SU-DHL-6 (cell line): ENCODE measurements around the gene LKAAEAR1.

Experiments used
- H2AFZ ChIP-seq: fragments of 200-600 bp; sonication (generic); 2 replicates; pipeline ENCODE4 v1.6.1; 2014; ENCODE audit warnings: low read depth, mild to moderate bottlenecking, moderate library complexity, mixed read lengths, antibody characterized with exemption, low read length; ENCODE audit not compliant: severe bottlenecking
- H3F3A ChIP-seq: fragments of 200-600 bp; shearing (Covaris generic); 2 replicates; pipeline ENCODE4 v1.6.0; 2016; ENCODE audit warnings: antibody characterized with exemption, mild to moderate bottlenecking; ENCODE audit not compliant: insufficient read depth
- H3K27ac ChIP-seq: fragments of 200-600 bp; sonication (generic); 2 replicates; pipeline ENCODE4 v1.5.1; 2016; ENCODE audit warnings: low read depth, mild to moderate bottlenecking, low read length, moderate library complexity, mixed read lengths
- H3K27me3 ChIP-seq: fragments of 200-600 bp; sonication (generic), shearing (Covaris generic); 2 replicates; pipeline ENCODE4 v1.6.0; 2014; ENCODE audit warnings: mild to moderate bottlenecking, low read length
- H3K36me3 ChIP-seq: fragments of 200-600 bp; sonication (generic); 2 replicates; pipeline ENCODE4 v1.6.1; 2014; ENCODE audit warnings: mild to moderate bottlenecking, low read length, mixed read lengths
- H3K4me2 ChIP-seq: fragments of 300-600, 200-600 bp; shearing (Covaris generic), sonication (generic); 2 replicates; pipeline ENCODE4 v1.6.0; 2014; ENCODE audit warnings: low read length, low read depth, mild to moderate bottlenecking; ENCODE audit not compliant: poor library complexity, severe bottlenecking
- H3K4me3 ChIP-seq: fragments of 200-600 bp; sonication (generic); 2 replicates; pipeline ENCODE4 v1.5.1; 2014; ENCODE audit warnings: antibody characterized with exemption, low read length, mild to moderate bottlenecking, mixed read lengths; ENCODE audit not compliant: insufficient read depth, poor library complexity, severe bottlenecking
- H3K79me2 ChIP-seq: fragments of 200-600 bp; sonication (generic); 2 replicates; pipeline ENCODE4 v1.6.1; 2014; ENCODE audit warnings: mild to moderate bottlenecking, low read length, moderate library complexity; ENCODE audit not compliant: insufficient read depth
- H3K9ac ChIP-seq: fragments of 200-600 bp; sonication (generic); 2 replicates; pipeline ENCODE4 v1.7.0; 2014; ENCODE audit warnings: mild to moderate bottlenecking, low read length
- H3K9me2 ChIP-seq: fragments of 200-600 bp; sonication (generic); replicated peaks from 2 replicates; pipeline ENCODE4 v1.6.1; 2014; ENCODE audit warnings: low read length; ENCODE audit not compliant: insufficient read depth
- H3K9me3 ChIP-seq: fragments of 200-600 bp; sonication (generic); 2 replicates; pipeline ENCODE4 v1.6.1; 2014; ENCODE audit warnings: low read length, mixed read lengths; ENCODE audit not compliant: insufficient read depth
- H4K20me1 ChIP-seq: fragments of 200-600 bp; sonication (generic); 2 replicates; pipeline ENCODE4 v1.6.1; 2014; ENCODE audit warnings: low read depth, mild to moderate bottlenecking, antibody characterized with exemption, low read length, moderate library complexity, mixed read lengths
- EZH2phosphoT487 ChIP-seq: fragments of 200-600 bp; sonication (generic), shearing (Covaris generic); conservative IDR thresholded peaks from 2 replicates; pipeline ENCODE4 v1.6.1; 2018; ENCODE audit warnings: mild to moderate bottlenecking, antibody characterized with exemption, low read length, moderate library complexity, mixed read lengths
- TF ChIP-seq, protein P1 (sequence below): fragments of 200-600 bp; sonication (generic); IDR thresholded peaks from one replicate; pipeline ENCODE4 v1.5.1; 2017; ENCODE audit warnings: antibody characterized with exemption, mild to moderate bottlenecking, low read length, moderate library complexity; ENCODE audit not compliant: insufficient read depth, poor library complexity, severe bottlenecking

The LKAAEAR1 gene

GRCh38 chr20:64056889-64057627, 27.1 kb downstream of the LKAAEAR1 start:
- Histone ChIP-seq H3K4me3 (no peak overlapping the region), H3K9me3 (no peaks in the 10 kb centered on the region), H3K79me2 (no peaks in the 10 kb centered on the region), H4K20me1 (no peaks in the 10 kb centered on the region), H2AFZ (no peak overlapping the region), H3K9ac (no peak overlapping the region), H3K4me2 (no peak overlapping the region), H3K36me3 (no peaks in the 10 kb centered on the region), H3K27me3 (no peaks in the 10 kb centered on the region), H3K27ac (no peak overlapping the region), H3F3A (no peaks in the 10 kb centered on the region), H3K9me2 (no peaks in the 10 kb centered on the region)
- no peak for TF ChIP-seq EZH2phosphoT487
- TF ChIP-seq, protein P1, sequence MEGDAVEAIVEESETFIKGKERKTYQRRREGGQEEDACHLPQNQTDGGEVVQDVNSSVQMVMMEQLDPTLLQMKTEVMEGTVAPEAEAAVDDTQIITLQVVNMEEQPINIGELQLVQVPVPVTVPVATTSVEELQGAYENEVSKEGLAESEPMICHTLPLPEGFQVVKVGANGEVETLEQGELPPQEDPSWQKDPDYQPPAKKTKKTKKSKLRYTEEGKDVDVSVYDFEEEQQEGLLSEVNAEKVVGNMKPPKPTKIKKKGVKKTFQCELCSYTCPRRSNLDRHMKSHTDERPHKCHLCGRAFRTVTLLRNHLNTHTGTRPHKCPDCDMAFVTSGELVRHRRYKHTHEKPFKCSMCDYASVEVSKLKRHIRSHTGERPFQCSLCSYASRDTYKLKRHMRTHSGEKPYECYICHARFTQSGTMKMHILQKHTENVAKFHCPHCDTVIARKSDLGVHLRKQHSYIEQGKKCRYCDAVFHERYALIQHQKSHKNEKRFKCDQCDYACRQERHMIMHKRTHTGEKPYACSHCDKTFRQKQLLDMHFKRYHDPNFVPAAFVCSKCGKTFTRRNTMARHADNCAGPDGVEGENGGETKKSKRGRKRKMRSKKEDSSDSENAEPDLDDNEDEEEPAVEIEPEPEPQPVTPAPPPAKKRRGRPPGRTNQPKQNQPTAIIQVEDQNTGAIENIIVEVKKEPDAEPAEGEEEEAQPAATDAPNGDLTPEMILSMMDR: no peak

DNA sequence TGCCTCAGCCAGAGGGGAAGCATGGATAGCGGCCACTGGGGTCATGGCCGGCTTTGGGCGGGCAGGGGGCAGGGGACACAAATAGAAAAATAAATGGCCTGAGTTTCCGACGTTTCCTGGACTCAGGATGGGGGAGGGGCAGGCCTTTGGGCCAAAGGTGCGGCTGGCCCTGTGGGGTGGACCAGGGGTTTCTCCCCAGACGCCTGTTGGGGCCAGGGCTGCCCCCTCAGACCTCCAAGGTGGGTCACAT, 27.6 kb downstream of the LKAAEAR1 start:
- TF ChIP-seq EZH2phosphoT487: no peak
- TF ChIP-seq, protein P1: no peak
- H3K27ac ChIP-seq: no peak overlapping the region

DNA sequence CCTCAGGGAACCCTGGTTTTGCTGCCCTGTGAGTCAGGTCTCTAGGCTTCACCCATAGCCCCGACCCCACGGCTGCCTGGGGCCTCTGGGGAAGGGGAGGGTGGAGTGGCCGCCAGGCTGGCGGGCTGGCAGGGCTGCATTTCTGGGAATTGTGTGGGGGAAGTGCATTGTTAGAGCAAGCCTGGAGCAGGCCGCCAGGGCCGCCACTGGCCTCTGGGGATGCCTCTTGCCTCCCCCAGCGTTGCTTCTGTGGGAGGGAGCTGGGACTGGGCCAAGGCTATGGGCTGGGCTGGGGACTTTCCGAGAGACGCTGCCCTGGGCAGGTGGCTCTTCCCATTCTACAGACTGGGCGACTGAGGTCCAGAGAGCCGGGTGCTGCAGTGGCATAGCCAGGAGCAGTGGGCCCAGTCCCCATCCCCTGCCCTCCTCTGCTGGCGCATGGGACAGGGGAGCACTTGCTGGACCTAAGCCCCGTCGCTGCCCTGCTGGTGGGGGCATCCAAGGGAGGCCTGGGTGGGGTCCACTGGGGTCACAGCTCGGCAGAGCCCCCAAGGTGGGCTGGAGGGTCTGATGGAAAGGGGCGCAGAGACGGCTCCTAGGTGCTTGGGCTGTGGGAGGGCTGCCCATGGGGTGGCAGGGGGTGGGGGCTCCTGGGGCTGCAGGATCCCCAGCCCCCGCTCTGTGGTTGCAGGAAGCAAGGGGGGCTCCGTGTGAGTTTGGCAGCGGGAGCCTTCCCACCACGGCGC, 28.1 kb downstream of the LKAAEAR1 start:
- H2AFZ ChIP-seq: no peak overlapping the region
- H3K4me2 ChIP-seq: no peak overlapping the region
- no peak overlapping the region for H3K27ac ChIP-seq

More for the DNA sequence above, 27.6 kb downstream of the LKAAEAR1 start:
- no peak overlapping the region for H3K4me3 ChIP-seq
- H3K9me2 ChIP-seq: no peaks in the 10 kb centered on the region
- H4K20me1 ChIP-seq: no peaks in the 10 kb centered on the region
- H3K36me3 ChIP-seq: no peaks in the 10 kb centered on the region
- H3F3A ChIP-seq: no peaks in the 10 kb centered on the region
- no peak overlapping the region for H2AFZ ChIP-seq
- no peaks in the 10 kb centered on the region for H3K9me3 ChIP-seq
- no peaks in the 10 kb centered on the region for H3K27me3 ChIP-seq
- H3K9ac ChIP-seq: no peak overlapping the region
- H3K4me2 ChIP-seq: no peak overlapping the region
- no peaks in the 10 kb centered on the region for H3K79me2 ChIP-seq

More for the DNA sequence above, 28.1 kb downstream of the LKAAEAR1 start:
- H3K27me3 ChIP-seq: no peaks in the 10 kb centered on the region
- no peaks in the 10 kb centered on the region for H3K9me3 ChIP-seq
- H3K4me3 ChIP-seq: no peak overlapping the region
- no peaks in the 10 kb centered on the region for H4K20me1 ChIP-seq
- no peaks in the 10 kb centered on the region for H3F3A ChIP-seq
- no peaks in the 10 kb centered on the region for H3K9me2 ChIP-seq
- H3K9ac ChIP-seq: no peak overlapping the region
- TF ChIP-seq, protein P1: no peak
- TF ChIP-seq EZH2phosphoT487: no peak
- no peaks in the 10 kb centered on the region for H3K36me3 ChIP-seq
- H3K79me2 ChIP-seq: no peaks in the 10 kb centered on the region
